Stimulated activated CD4-positive, alpha-beta T cell treated with anti-CD3 and anti-CD28 coated beads, TNF-alpha, amount 100 ng/mL, for 1 hour (primary cell): ENCODE data around the gene CD48.
A peak's percentile ranks its signal among the peaks of the same experiment; 100 is the strongest.
"Not testable (repeated sequence)": the region's sequence is repeated elsewhere in the genome, so short reads cannot be mapped to it uniquely, and the experiment has no call there.

Experiments
- DNase-seq, 3 donors: peaks; one replicate each; pipeline ENCODE4 v3.0.0-alpha.2; 2020; ENCODE audit warnings: low read depth in 3 of 3, low spot score in 1 of 3

Gene CD48

DNA sequence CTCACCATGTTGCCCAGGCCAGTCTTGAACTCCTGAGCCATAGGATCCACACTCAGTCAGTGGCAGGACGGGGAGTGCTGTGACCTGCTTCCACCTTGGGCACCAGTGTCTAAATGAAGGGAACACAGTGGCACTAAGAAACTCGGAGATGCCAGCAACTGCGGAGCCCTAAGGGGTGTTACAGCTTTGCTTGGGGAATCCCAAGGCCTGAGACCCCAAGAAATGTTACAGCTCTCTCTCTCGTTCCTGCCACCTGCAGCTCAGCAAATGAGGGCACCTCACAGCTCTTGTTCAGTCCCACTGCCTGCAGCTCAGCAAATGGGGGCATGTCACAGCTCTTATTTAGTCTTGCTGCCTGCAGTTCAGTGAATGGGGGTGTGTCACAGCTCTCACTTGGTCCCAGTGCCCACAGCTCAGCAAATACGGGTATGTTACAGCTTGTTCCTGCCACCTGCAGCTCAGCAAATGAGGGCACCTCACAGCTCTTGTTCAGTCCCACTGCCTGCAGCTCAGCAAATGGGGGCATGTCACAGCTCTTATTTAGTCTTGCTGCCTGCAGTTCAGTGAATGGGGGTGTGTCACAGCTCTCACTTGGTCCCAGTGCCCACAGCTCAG lies 2.5 kb upstream of the CD48 start:
- DNase-seq = not testable (repeated sequence)

GRCh38 chr1:160713161-160713560 lies 1.5 kb upstream of the CD48 start:
- no peak for DNase-seq

GRCh38 chr1:160712525-160713080 lies 981 bp upstream of the CD48 start:
- DNase-seq = peak in 1 of 3 donors; percentile 22

DNA sequence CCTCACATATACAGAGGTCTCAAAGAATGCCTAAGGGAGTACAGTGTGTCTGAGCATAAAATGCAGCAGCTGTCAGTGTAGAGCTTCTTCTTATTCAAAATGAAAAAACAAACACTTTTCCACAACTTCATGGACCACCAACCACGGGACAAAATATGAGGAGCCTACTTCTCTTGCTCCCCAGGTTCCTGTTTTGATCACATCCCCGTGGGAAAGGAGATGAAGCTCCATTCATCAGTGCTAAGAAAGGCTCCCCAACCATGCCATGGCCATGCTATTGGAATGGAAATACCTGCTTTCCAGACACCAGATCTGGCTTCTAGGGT lies 383 bp downstream of the CD48 start:
- no peak for DNase-seq

GRCh38 chr1:160710517-160711252 lies 937 bp downstream of the CD48 start:
- no peak for DNase-seq

GRCh38 chr1:160709715-160710114 lies 1.9 kb downstream of the CD48 start:
- no peak for DNase-seq

DNA sequence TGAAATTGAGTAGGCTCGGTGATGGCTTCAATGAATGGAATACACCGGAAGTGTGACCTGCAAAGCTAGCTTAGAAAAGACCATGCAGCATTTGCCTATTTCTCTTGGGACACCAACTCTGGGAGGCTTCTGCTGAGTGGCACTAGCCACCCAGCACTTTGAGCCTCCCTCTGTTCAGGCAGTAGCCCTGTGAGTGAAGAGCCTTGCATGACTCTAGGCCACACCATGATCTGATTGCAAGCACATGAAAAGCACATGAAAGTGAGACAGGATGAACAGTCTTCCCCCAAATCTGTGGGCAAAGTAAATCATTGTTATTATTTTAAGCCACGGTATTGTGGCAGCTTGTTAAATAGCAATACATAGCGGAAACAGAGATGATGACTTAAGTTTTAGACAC lies 2.8 kb downstream of the CD48 start:
- DNase-seq = no peak

DNA sequence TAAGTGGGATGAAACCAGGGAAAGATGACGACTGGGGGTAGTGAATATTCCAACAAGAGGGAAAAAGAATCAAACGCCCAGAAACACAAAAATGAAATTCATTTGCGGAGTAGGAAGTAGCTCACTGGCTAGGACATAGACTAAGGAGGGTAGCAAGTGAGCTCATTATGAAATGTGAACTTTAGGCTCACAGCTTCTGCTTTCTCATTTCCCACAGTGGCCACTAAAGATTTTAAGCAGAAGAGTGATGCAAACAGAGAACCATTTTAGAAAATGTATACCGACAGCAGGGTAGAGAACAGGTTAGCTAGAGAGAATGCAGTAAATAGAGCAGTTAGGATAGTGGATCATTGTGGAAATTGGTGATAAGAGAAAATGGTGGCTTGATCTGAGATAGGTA lies 3.5 kb downstream of the CD48 start:
- no peak for DNase-seq

GRCh38 chr1:160707236-160708064 lies 4.2 kb downstream of the CD48 start:
- DNase-seq = no peak

GRCh38 chr1:160706526-160707235 lies 4.9 kb downstream of the CD48 start:
- no peak for DNase-seq

DNA sequence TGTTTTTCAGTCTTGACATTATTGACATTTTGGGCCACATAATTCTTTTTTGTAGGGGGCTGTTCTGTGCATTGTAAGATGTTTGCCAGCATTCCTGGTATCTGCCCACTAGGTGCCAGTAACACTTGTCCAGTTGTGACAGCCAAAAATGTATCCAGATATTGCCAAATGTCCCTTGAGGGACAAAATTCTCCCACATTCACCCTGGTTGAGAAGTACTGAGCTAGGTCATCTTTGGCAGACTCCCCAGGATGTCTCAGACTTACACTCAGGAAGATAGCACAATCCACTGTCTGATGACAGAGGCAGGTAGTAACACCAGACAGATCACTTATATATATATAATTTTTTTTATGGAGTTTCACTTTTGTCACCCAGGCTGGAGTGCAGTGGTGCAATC lies 5.9 kb downstream of the CD48 start:
- DNase-seq = no peak

DNA sequence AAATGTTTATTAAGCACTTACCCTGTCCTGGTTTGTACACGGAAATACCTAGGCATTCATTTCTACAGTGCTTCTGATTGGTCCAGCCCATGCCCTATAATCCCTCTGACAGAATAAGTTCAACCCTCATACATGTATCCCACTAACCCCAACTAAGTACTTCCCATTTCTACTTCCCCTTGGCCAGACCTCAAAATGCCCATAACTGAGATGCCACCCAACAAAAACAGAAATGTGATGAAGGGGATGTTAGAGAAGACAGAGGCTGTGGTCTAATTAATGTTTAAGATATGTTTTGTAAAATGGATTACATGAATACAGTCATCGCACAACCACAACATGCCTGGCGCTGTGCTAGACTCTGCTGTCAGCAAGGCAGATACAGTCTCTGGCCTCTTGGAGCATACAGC lies 6.4 kb downstream of the CD48 start:
- DNase-seq = not testable (repeated sequence)

- DNase-seq = no peak
Measured at GRCh38 chr1:160704250-160704649, 7.4 kb downstream of the CD48 start.

DNA sequence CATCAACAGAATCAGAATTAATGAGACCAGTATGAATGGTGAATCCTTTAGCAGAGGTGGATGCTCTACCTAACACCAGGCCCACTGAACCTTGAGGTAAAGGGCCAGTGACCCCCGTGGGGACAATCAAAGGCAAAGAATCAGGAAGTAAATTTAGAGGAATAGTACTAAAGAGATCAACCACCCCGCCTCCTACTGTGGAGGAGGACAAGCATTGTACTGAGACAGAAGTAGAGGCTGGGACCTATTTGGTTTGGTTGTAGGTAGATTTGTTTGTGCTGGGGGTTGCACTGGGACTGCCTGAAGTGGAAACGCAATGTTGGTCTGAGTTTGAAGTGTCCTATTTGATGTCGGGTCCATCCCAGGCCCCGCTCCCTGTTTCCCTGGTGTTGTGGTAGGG lies 9.5 kb downstream of the CD48 start:
- DNase-seq = no peak

DNA sequence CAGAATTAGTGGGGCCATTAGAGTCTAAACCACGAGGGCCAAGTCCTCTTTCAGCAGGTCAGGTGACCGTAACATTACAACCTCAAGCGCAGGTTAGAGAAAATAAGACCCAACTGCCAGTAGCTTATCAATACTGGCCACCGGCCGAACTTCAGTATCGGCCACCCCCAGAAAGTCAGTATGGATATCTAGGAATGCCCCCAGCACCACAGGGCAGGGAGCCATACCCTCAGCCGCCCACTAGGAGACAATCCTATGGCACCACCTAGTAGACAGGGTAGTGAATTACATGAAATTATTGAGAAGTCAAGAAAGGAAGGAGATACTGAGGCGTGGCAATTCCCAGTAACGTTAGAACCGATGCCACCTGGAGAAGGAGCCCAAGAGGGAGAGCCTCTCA lies 19.2 kb downstream of the CD48 start:
- not testable (repeated sequence) for DNase-seq

- DNase-seq = no peak
Measured at GRCh38 chr1:160685266-160685665, 26.4 kb downstream of the CD48 start.

DNA sequence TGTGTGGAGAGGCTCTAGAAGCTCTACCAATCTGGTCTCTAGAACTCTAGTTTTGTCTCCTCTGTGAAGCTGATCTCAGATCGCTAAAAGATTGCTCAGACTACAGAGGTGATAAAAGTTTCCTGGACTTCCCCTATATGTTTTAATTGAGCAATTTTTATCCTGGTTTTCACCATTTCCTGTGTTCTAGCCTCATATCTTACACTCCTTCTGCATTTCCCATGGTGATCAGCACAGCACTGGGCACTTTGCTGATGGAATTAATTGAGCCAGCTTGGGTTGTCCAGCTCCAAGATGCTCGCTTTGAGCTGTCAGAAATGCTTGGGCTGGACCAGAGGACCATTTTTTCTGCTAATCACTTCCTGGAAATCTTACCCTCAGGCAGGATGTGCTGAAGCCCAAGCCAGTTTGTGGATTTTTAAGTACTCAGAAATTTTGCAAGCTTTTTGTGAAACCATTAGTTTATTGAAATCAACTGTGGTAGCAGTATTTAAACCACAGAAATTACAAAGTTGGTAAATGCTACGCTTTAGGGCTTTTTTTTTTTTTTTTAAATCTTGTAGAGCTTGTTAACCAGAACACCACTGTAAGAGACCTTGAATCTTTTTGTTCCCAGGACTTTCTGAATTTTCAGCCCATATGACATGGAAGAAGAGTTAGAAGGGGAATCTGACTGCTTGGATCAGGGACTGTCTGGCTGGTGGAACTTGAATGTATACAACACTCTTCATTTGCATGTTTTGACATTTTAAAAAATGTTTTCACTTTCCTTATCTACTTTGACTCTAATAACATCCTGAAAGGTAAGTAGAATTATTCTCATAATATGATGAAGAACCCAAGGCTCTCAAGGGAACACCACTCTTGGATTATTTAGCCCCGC lies 28.4 kb downstream of the CD48 start:
- no peak for DNase-seq

DNA sequence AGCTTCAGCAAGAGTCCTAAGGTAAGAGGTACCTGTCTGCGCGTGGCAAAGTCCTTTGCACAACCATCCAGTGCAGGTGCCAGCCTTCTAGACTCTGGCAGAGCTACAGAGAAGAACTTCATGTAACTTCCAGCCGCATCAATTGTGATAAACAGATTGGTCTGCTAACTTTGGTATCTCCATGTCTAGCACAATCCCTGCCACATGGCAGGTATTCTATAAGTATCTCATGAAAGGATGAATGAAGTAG lies 29.8 kb downstream of the CD48 start:
- DNase-seq = no peak

DNA sequence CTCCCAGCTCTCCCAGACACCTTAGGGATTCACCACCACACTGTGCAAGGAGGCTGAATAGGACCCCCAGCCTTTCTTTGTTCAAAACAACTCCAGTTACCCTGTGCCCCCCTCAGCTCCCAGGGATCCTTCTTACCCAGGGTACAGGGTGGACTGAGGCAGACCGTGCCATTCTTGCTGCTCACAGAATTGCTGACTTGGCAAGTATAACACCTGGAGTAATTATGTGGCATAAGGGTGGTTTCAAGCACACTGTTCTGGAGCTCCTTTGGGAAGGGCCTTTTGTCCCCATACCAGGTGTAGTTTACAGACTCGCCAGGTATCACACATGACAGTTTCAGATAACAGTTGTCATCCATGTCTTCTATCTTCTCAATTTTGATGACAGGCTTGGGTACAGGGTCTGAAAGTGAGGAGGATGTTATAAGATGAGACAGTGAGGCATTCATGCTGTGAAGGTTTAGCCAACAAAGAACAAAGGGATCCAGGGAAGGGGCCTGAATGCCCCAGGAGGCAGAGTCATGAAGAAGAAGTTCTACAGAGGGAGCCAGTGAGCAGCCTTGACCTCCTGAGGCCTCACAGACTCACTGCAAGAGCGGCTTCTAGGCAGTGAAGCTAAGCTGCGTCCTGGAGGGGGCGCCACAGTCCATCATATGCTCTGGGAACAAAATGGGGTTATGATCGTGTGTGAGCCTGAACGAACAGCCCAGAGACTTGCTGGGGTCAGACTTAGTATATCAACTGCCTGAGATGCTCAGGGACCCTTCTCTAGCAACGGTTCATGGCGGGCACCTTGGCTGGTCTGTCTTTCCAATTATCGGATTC lies 30.3 kb downstream of the CD48 start:
- peak; percentile 71 to 81 (median 73) for DNase-seq

GRCh38 chr1:160680399-160680798 lies 31.2 kb downstream of the CD48 start:
- DNase-seq = no peak
